HepG2 (cell line): ENCODE data around the gene PSIP1. TPM values are rescaled to one million over a fixed set of nuclear protein-coding genes. Genes with fewer than 3 reads are reported as not detected.

ENCODE experiments used
- EHMT2 ChIP-seq: fragments of 200-600 bp; sonication (generic); IDR thresholded peaks from 2 replicates; pipeline ENCODE4 v1.7.0; 2017; ENCODE audit warnings: antibody characterized with exemption, low read depth, low read length, borderline replicate concordance
- FOSL2 ChIP-seq: sonication (generic); formaldehyde crosslinking; IDR thresholded peaks from 2 replicates; pipeline ENCODE4 v1.4.0; 2020; ENCODE audit warnings: missing genetic modification reagents
- FOXK1 ChIP-seq: sonication (generic); formaldehyde crosslinking; IDR thresholded peaks from 2 replicates; pipeline ENCODE4 v1.4.0; 2020; ENCODE audit warnings: low read depth, missing genetic modification reagents, borderline replicate concordance
- GABPB1 ChIP-seq: IDR thresholded peaks from 2 replicates; pipeline ENCODE4 v1.6.1; 2016; ENCODE audit warnings: mild to moderate bottlenecking, missing genetic modification reagents, moderate library complexity, missing compliant biosample characterization
- HDAC1 ChIP-seq: sonication (generic); formaldehyde crosslinking; IDR thresholded peaks from 2 replicates; pipeline ENCODE4 v1.5.1; 2020; ENCODE audit warnings: mild to moderate bottlenecking, missing genetic modification reagents
- HNF4G ChIP-seq, 2 experiments: sonication (generic) in 1 of 2; formaldehyde crosslinking in 1 of 2; IDR thresholded peaks; 2 replicates each; pipeline versions ENCODE4 v1.4.0 to v1.6.1; 2011 to 2020; ENCODE audit warnings: borderline replicate concordance in 2 of 2, low read depth in 2 of 2, mild to moderate bottlenecking in 2 of 2, low read length in 1 of 2, missing genetic modification reagents in 1 of 2, moderate library complexity in 1 of 2
- NPAS2 ChIP-seq: sonication (generic); formaldehyde crosslinking; IDR thresholded peaks from 2 replicates; pipeline ENCODE4 v1.8.0; 2022; ENCODE audit warnings: mild to moderate bottlenecking, missing genetic modification reagents, borderline replicate concordance
- SP4 ChIP-seq: sonication (generic); formaldehyde crosslinking; IDR thresholded peaks from 2 replicates; pipeline ENCODE4 v1.8.1; 2023; ENCODE audit warnings: mild to moderate bottlenecking, missing genetic modification reagents
- THYN1 ChIP-seq: sonication (generic); formaldehyde crosslinking; IDR thresholded peaks from 2 replicates; pipeline ENCODE4 v1.8.1; 2023; ENCODE audit warnings: low read depth, mild to moderate bottlenecking, moderate library complexity, missing genetic modification reagents, borderline replicate concordance
- TOPORS ChIP-seq: sonication (generic); formaldehyde crosslinking; IDR thresholded peaks from 2 replicates; pipeline ENCODE4 v1.8.0; 2023; ENCODE audit warnings: mild to moderate bottlenecking, missing genetic modification reagents
- ZFP37 ChIP-seq: sonication (generic); formaldehyde crosslinking; IDR thresholded peaks from 2 replicates; pipeline ENCODE4 v1.4.0; 2020; ENCODE audit warnings: missing genetic modification reagents, borderline replicate concordance
- ZFYVE20 ChIP-seq: sonication (generic); formaldehyde crosslinking; IDR thresholded peaks from 2 replicates; pipeline ENCODE4 v1.8.0; 2023; ENCODE audit warnings: low read depth, mild to moderate bottlenecking, moderate library complexity, missing genetic modification reagents, borderline replicate concordance
- ZGPAT ChIP-seq: IDR thresholded peaks from 2 replicates; pipeline ENCODE4 v1.6.1; 2016; ENCODE audit warnings: mild to moderate bottlenecking
- ZMAT3 ChIP-seq: sonication (generic); formaldehyde crosslinking; conservative IDR thresholded peaks from 2 replicates; pipeline ENCODE4 v1.7.0; 2021; ENCODE audit warnings: missing genetic modification reagents
- ZNF205 ChIP-seq: IDR thresholded peaks from 2 replicates; pipeline ENCODE4 v1.6.1; 2018; ENCODE audit warnings: missing biosample characterization, missing genetic modification reagents
- ZNF687 ChIP-seq: sonication (generic); formaldehyde crosslinking; IDR thresholded peaks from 2 replicates; pipeline ENCODE4 v1.5.1; 2020; ENCODE audit warnings: mild to moderate bottlenecking, missing genetic modification reagents, moderate library complexity
- ZNF704 ChIP-seq: sonication (generic); formaldehyde crosslinking; IDR thresholded peaks from 2 replicates; pipeline ENCODE4 v1.8.1; 2023; ENCODE audit warnings: mild to moderate bottlenecking, inconsistent platforms, moderate library complexity, missing genetic modification reagents, borderline replicate concordance
- ZNF777 ChIP-seq: sonication (generic); formaldehyde crosslinking; IDR thresholded peaks from 2 replicates; pipeline ENCODE4 v1.4.0; 2020; ENCODE audit warnings: missing genetic modification reagents
- ZNF781 ChIP-seq: sonication (generic); formaldehyde crosslinking; IDR thresholded peaks from 2 replicates; pipeline ENCODE4 v1.5.1; 2020; ENCODE audit warnings: borderline replicate concordance, mild to moderate bottlenecking, missing genetic modification reagents; ENCODE audit errors: not compliant biosample characterization
- polyA plus RNA-seq, 8 experiments: library from polyadenylated mRNA; depleted of rRNA in 3 of 8; stranded (reverse) in 7 of 8; unstranded in 1 of 8; fragments of >200 nt; fragmentation: Illumina TruSeq in 4 of 8; extraction: Trizol in 4 of 8; gene quantifications; 2 replicates each; pipeline versions ENCODE4 v1.2.1 to v1.2.3, GENCODE V29; 2011 to 2016; ENCODE audit warnings: low read depth in 4 of 8, missing spikeins in 1 of 8, mixed read lengths in 1 of 8; ENCODE audit not compliant: insufficient read depth in 1 of 8
- total RNA-seq, 5 experiments: library from RNA; depleted of rRNA; stranded (reverse); fragments of >200 nt; fragmentation: Illumina TruSeq; extraction: Trizol; gene quantifications; 2 replicates each; pipeline ENCODE4 v1.2.3, GENCODE V29; 2016; ENCODE audit warnings: low read depth in 1 of 5

PSIP1 gene
- total and polyA plus RNA-seq, 2 of the 13 experiments (the other 11 are each of a cell fraction or from before 2014, with no cell fraction given): 12.6 to 46.4 TPM

GRCh38 chr9:15510789-15511575 is at the start of gene PSIP1 (continued):
- TF ChIP-seq HNF4G (IDR thresholded peaks at IDR 0.05; ENCODE audit: borderline replicate concordance, low read depth, low read length): no peak
- TF ChIP-seq HNF4G (CRISPR knock-in tag; IDR thresholded peaks at IDR 0.05; ENCODE audit: borderline replicate concordance, low read depth): 0 out of 2 replicates have a peak, but pooled peaks have one; percentile 44
- TF ChIP-seq ZFYVE20: no peak
- peak; percentile 63; the same call in 1 of the 2 replicates for TF ChIP-seq GABPB1
- TF ChIP-seq ZMAT3 (CRISPR knock-in tag): 0 out of 2 replicates have a peak, but pooled peaks have one; percentile 79
- peak; percentile 85; the same call in 1 of the 2 replicates for TF ChIP-seq SP4 (CRISPR knock-in tag)
- peak; percentile 82 for TF ChIP-seq ZNF687 (CRISPR knock-in tag)
- TF ChIP-seq ZNF781 (CRISPR knock-in tag): no peak
- TF ChIP-seq FOXK1: 0 out of 2 replicates have a peak, but pooled peaks have one; percentile 19
- no peak for TF ChIP-seq EHMT2
- TF ChIP-seq HDAC1 (CRISPR knock-in tag): peak; percentile 40
- TF ChIP-seq TOPORS (CRISPR knock-in tag): peak; percentile 82
- no peak for TF ChIP-seq ZNF205 (CRISPR knock-in tag)
- TF ChIP-seq ZFP37: no peak
- peak; percentile 75; the same call in 1 of the 2 replicates for TF ChIP-seq ZNF704
- no peak for TF ChIP-seq THYN1
- no peak for TF ChIP-seq FOSL2 (CRISPR knock-in tag)
- peak; percentile 77; the same call in 1 of the 2 replicates for TF ChIP-seq ZNF777 (CRISPR knock-in tag)
- TF ChIP-seq ZGPAT (CRISPR knock-in tag): peak; percentile 61
- no peak for TF ChIP-seq NPAS2 (CRISPR knock-in tag)
